Endodermal cell (in vitro differentiated cells): ENCODE measurements around the gene TNFSF11. TPM values are rescaled to one million over a fixed set of nuclear protein-coding genes. Genes with fewer than 3 reads are reported as not detected.

Experiments
- DNase-seq: peaks from one replicate; pipeline ENCODE4 v3.0.0-alpha.2; 2017
- H3K27ac ChIP-seq: 2 replicates; pipeline ENCODE4 v1.5.1; 2013; ENCODE audit warnings: mild to moderate bottlenecking, low read depth, low read length, moderate library complexity
- H3K27me3 ChIP-seq: 2 replicates; pipeline ENCODE4 v1.6.1; 2013; ENCODE audit warnings: mild to moderate bottlenecking, low read length, moderate library complexity; ENCODE audit not compliant: insufficient read depth, control insufficient read depth, poor library complexity, severe bottlenecking
- H3K36me3 ChIP-seq: 2 replicates; pipeline ENCODE4 v1.7.0; 2013; ENCODE audit warnings: mild to moderate bottlenecking, low read length, moderate library complexity; ENCODE audit not compliant: control insufficient read depth, insufficient read depth
- H3K4me1 ChIP-seq: one replicate; pipeline ENCODE4 v1.7.0; 2013; ENCODE audit warnings: low read length; ENCODE audit not compliant: control insufficient read depth, insufficient read depth
- H3K4me3 ChIP-seq: 2 replicates; pipeline ENCODE4 v1.5.1; 2013; ENCODE audit warnings: mild to moderate bottlenecking, low read length, moderate library complexity
- H3K9ac ChIP-seq: 2 replicates; pipeline ENCODE4 v1.6.1; 2013; ENCODE audit warnings: mild to moderate bottlenecking, low read length, moderate library complexity; ENCODE audit not compliant: poor library complexity, severe bottlenecking; ENCODE audit errors: extremely low read depth
- H3K9me3 ChIP-seq: 2 replicates; pipeline ENCODE4 v1.6.1; 2013; ENCODE audit warnings: mild to moderate bottlenecking, low read length, moderate library complexity; ENCODE audit not compliant: control insufficient read depth
- H3K27ac Mint-ChIP-seq: 2 replicates; pipeline ENCODE4 v1.8.0; 2020; ENCODE audit warnings: mixed read lengths
- H3K27me3 Mint-ChIP-seq: 2 replicates; pipeline ENCODE4 v1.8.0; 2021; ENCODE audit warnings: mild to moderate bottlenecking, mixed read lengths; ENCODE audit not compliant: insufficient read depth
- H3K36me3 Mint-ChIP-seq: 2 replicates; pipeline ENCODE4 v1.8.0; 2020; ENCODE audit warnings: low read depth, mixed read lengths
- H3K4me1 Mint-ChIP-seq: 2 replicates; pipeline ENCODE4 v1.8.0; 2020; ENCODE audit warnings: mixed read lengths
- H3K4me3 Mint-ChIP-seq: 2 replicates; pipeline ENCODE4 v1.8.0; 2020; ENCODE audit warnings: mild to moderate bottlenecking, moderate library complexity, mixed read lengths
- H3K9me3 Mint-ChIP-seq: 2 replicates; pipeline ENCODE4 v1.8.0; 2020; ENCODE audit warnings: mild to moderate bottlenecking, mixed read lengths
- CTCF ChIP-seq: fragments of 200-600 bp; sonication (generic); conservative IDR thresholded peaks from 2 replicates; pipeline ENCODE4 v1.5.0; 2021; ENCODE audit warnings: antibody characterized with exemption, mild to moderate bottlenecking
- WGBS, 2 experiments: methylation state at CpG; one replicate each; pipeline versions ENCODE4 v1.1.5 to v1.1.7; 2013; ENCODE audit warnings: missing lambda C conversion rate in 2 of 2, mixed read lengths in 1 of 2; ENCODE audit not compliant: insufficient coverage in 1 of 2, insufficient read length in 1 of 2; 5-methylcytosine and 5-hydroxymethylcytosine counted together
- total RNA-seq, 2 donors: library from RNA; stranded (reverse); fragmentation: NEBNext Ultra II Directional in 1 of 2; extraction: Animal tissue kit (Norgen Biotek cat#: 25700) in 1 of 2; gene quantifications; 2 replicates in 1 of 2; 3 replicates in 1 of 2; pipeline ENCODE4 v1.2.1, GENCODE V29; 2021

The TNFSF11 gene
- total RNA-seq, 2 donors from 2014 or later: 0.53 to 1.1 TPM

GRCh38 chr13:42603571-42603970 lies 29.6 kb downstream of the TNFSF11 start:
- Mint-ChIP-seq H3K4me3 (no peak overlapping the region), H3K4me1 (peaks cover 20% of the 10 kb centered on the region), H3K27ac (no peak overlapping the region), H3K36me3 (no peaks in the 10 kb centered on the region), H3K27me3 (peaks cover 3% of the 10 kb centered on the region), H3K9me3 (no peaks in the 10 kb centered on the region)
- Histone ChIP-seq H3K9me3 (no peaks in the 10 kb centered on the region), H3K4me3 (no peak overlapping the region), H3K36me3 (no peaks in the 10 kb centered on the region), H3K4me1 (no peaks in the 10 kb centered on the region), H3K27me3 (no peaks in the 10 kb centered on the region), H3K27ac (no peak overlapping the region), H3K9ac (no peak overlapping the region)
- TF ChIP-seq CTCF: no peak
- no peak for DNase-seq
- WGBS, 2 experiments: 95 to 100% methylated on average over 2 of the region's 2 CpGs

- no peaks in the 10 kb centered on the region for H3K9me3 ChIP-seq
- H3K9me3 Mint-ChIP-seq: no peaks in the 10 kb centered on the region
- no peaks in the 10 kb centered on the region for H3K27me3 ChIP-seq
- H3K4me3 ChIP-seq: no peak overlapping the region
- H3K4me1 ChIP-seq: no peaks in the 10 kb centered on the region
- H3K4me1 Mint-ChIP-seq: peaks cover 4% of the 10 kb centered on the region
- peaks cover 28% of the 10 kb centered on the region for H3K27me3 Mint-ChIP-seq
- no peak overlapping the region for H3K4me3 Mint-ChIP-seq
- TF ChIP-seq CTCF: no peak
- no peaks in the 10 kb centered on the region for H3K36me3 ChIP-seq
- no peak overlapping the region for H3K27ac ChIP-seq
- no peak overlapping the region for H3K9ac ChIP-seq
- DNase-seq: no peak
- H3K36me3 Mint-ChIP-seq: no peaks in the 10 kb centered on the region
- no peak overlapping the region for H3K27ac Mint-ChIP-seq
- WGBS, 2 experiments: 93% methylated on average over 2 of the region's 2 CpGs
Observed at GRCh38 chr13:42607546-42607945, 33.6 kb downstream of the TNFSF11 start.

- no peak overlapping the region for H3K4me3 Mint-ChIP-seq
- no peaks in the 10 kb centered on the region for H3K36me3 Mint-ChIP-seq
- Histone ChIP-seq H3K4me3 (no peak overlapping the region), H3K27ac (no peak overlapping the region), H3K36me3 (no peaks in the 10 kb centered on the region), H3K9ac (no peak overlapping the region), H3K9me3 (peaks cover 4% of the 10 kb centered on the region), H3K27me3 (peaks cover 9% of the 10 kb centered on the region), H3K4me1 (no peaks in the 10 kb centered on the region)
- H3K27me3 Mint-ChIP-seq: peaks cover 50% of the 10 kb centered on the region
- no peak overlapping the region for H3K27ac Mint-ChIP-seq
- H3K9me3 Mint-ChIP-seq: no peaks in the 10 kb centered on the region
- DNase-seq: no peak
- H3K4me1 Mint-ChIP-seq: peaks cover 10% of the 10 kb centered on the region
- WGBS, 2 experiments: 36 to 68% methylated on average over 2 of the region's 2 CpGs
- no peak for TF ChIP-seq CTCF
Observed at GRCh38 chr13:42610649-42611048, 36.7 kb downstream of the TNFSF11 start.
